ENCODE results near the gene GALNTL6.

Gene GALNTL6

DNA sequence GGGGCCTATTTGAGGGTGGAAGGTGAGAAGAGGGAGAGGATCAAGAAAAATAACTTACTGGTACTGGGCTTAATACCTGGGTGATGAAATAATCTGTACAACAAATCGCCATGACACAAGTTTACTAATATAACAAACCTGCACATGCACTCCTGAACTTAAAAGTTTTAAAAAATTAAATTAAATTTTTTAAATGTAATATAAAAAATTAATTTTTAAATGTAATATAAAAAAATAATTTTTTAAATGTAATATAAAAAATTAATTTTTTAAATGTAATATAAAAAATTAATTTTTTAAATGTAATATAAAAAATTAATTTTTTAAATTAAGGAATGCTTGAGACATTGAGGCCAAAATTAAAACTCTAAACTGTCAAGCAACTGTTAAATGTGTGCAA lies 1231.1 kb downstream of the GALNTL6 start:
- DNase-seq, result no peak

DNA sequence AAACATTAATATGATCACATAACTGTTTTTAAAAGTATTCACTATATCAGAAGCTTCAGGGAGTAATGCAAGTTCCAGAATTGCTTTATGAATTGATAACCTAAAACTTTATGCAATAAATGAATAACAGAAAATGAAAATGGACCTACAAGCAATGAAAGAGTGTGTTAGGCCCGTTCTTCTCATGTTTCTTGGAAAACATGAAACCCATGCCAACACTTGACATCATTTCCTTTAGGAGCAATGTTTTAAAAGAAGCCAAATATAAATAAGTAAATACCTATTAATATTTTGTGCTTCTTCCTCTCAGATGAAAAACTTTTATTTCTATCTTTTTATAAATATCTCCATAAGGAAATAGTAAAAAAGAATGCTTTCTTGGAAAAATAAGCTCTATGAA lies 1232.4 kb downstream of the GALNTL6 start:
- DNase-seq, result no peak

DNA sequence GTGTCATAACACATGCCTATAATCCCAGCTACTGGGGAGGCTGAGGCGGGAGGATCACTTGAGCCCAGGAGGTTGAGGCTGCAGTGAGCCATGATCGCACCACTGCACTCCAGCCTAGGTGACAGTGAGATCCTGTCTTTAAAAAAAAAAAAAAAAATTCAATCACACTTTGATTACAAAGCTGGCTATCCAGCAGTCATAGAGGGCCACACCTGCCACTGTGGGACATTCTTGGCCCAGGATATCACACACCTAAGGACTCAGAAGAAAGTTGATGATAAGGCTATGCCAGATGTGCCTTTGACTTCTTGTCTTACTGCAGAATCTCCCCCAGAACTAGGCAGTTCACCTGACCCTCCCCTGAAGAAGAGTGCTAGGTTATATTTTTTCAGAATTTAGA lies 1232.9 kb downstream of the GALNTL6 start:
- DNase-seq, result no peak

- peak; percentile 74 for DNase-seq
These were observed 1233.6 kb downstream of the GALNTL6 start for GRCh38 chr4:173046818-173047217.

GRCh38 chr4:173051232-173051631 lies 1238.0 kb downstream of the GALNTL6 start:
- no peak for DNase-seq

DNA sequence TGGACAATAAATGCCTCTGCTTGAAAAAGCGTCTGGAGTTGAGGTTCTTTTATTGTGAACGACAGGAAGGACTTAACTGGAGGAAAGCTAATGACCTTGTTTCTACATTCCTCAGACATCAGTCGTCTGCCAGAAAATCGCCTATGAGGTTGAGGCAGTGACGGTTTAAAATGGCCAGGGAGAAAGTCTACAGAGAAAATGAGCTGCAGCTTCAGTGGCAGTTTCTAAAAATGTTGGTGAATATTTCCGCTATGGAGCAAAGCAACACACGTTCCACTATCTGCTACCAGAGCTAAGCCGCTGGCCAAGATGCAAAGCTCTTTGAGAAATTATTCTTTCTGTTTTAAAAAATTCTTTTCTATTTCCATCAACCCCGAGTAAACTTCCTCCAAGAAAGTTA lies 1238.5 kb downstream of the GALNTL6 start:
- peak; percentile 81 for DNase-seq

DNA sequence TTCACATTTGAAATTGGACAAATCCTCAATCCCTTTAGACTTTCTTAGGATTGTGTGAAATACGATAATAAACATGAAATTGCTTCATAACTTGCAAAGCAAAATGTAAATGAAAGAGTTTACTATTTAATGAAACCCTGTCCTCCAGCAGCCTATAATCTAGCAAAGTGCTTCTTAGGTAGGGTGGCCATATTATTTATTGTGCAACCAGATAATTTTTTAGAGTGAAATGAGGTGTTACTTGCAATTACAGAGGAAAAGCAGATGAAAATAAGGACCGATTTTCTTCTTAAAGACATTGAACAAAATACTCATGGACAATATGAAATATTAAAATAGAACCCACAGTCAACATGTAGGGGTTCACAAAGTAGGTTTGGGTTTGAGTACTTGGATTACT lies 1239.2 kb downstream of the GALNTL6 start:
- no peak for DNase-seq

DNA sequence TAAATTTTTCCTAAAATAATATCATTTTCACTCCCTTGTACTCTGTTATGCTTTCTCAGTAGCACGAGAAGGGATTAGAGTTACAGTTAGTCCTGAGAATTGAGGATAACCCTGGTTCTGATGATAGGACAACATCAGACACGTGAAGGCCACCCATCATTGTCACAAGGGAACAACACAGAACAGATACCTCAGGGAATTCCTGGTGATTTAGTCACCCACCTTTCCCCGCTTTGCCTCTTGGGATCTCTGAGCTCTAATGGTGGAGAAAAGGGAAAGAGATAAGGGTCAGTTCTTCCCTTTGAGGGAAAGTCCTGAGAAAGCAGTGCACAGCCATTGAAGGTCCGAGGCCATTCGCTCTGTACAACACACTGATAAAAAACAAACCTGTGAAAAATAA lies 1243.1 kb downstream of the GALNTL6 start:
- DNase-seq, result peak; percentile 89

- peak; percentile 37 for DNase-seq
These were observed 1243.5 kb downstream of the GALNTL6 start for GRCh38 chr4:173056710-173057109.

GRCh38 chr4:173057442-173057841 lies 1244.2 kb downstream of the GALNTL6 start:
- no peak for DNase-seq

DNA sequence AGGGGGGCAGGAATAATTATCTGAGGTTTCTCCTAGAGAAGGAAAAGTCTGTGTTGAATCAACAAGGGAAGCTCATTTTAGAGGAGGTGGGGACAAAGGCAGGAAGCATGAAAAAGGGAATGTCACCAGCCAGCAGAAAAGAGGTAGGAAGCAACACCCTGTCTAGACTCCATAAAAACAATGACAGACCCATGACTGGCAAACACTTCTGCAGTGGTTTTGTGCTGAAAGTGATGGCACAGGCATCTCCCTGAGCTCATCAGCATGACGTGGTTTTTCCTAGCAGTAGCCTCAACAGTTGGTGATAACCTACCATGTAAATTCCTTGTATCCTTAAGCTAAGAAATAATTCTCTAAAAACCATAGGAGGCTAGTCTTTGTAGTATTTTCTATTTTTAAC lies 1244.7 kb downstream of the GALNTL6 start:
- peak; percentile 64 for DNase-seq

GRCh38 chr4:173061160-173061559 lies 1248.0 kb downstream of the GALNTL6 start:
- no peak for DNase-seq

GRCh38 chr4:173073939-173074500 lies 1260.8 kb downstream of the GALNTL6 start:
- DNase-seq, result no peak

DNA sequence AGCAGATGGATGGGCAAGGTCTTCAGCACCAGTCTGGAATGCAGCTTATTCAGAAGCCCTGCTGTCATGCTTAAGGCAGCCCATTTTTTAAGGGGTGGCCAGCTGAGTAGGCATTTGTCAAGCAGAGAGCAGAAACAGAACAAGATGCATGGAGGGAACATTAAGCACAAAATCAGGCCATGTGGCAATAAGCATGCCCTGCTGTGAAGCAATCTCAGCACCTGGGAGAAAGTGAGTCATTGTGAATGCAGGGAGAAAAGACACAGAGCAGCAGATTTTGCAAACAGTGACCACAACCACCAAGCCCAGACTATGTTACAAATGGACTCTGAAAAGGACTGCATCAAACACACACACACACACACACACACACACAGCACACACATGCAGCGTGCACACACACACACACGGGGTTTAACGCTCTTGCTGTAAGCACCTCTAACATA lies 1261.3 kb downstream of the GALNTL6 start:
- DNase-seq, result peak; percentile 95

DNA sequence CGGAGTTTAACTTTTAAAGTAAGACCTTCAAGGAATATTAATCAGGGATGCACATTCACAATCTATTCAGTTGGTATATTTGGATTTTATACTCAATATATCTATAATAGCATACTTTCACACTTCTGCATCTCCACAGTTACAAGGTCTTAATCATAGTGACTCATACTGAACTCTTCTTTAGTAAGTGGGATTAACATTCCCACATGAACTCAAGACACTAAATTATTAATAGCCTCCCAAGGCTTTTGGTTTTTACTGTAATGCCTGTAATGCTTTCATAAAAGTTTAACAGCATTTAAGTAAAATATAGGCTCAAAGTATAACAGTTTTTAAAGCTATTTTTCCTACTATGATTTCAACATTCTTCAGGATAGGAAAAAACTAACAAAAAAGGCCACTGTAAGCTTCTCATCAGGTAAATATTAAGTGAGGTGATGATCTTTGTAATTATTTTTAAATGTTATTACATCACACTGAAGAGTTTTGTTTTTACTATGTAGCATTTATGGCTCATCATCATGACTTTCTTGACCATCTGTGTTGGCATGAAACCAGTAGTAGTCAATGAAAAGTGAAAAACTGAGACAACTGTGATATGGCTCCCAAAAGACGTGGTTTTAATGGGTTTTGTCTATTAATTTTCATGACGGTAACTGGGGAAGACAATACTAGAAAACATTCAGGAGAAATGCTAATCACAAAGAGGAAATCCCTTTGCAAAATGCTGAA lies 1263.9 kb downstream of the GALNTL6 start:
- DNase-seq, result no peak

- no peak for DNase-seq
These were observed 1274.9 kb downstream of the GALNTL6 start for GRCh38 chr4:173088144-173088543.

All from islet precursor cell (in vitro differentiated cells).